HG02852 (cell line): ENCODE measurements around the gene CALR3.
"Not testable (repeated sequence)": the region's sequence is repeated elsewhere in the genome, so short reads cannot be mapped to it uniquely, and the experiment has no call there.

Source experiments
- ATAC-seq: cut with Tn5 transposase; IDR thresholded peaks from one replicate; pipeline ENCODE4 v1.9.1; 2021; ENCODE audit warnings: mild to moderate bottlenecking, moderate library complexity; ENCODE audit not compliant: unreplicated experiment

CALR3 gene

DNA sequence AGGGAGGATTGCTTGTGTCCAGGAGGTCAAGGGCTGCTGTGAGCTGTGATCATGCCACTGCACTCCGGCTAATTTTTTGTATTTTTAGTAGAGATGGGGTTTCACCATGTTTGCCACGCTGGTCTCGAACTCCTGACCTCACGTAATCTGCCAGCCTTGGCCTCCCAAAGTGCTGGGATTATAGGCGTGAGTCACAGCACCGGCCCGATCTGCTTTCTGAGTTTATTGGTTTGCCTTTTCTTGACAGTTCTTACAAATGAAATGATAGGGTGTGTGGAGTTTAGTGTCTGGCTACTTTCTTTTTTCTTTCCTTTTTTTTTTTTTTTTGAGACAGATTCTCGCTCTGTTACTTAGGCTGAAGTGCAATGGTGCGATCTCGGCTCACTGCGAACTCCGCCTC lies 1.1 kb upstream of the CALR3 start:
- ATAC-seq = no peak

DNA sequence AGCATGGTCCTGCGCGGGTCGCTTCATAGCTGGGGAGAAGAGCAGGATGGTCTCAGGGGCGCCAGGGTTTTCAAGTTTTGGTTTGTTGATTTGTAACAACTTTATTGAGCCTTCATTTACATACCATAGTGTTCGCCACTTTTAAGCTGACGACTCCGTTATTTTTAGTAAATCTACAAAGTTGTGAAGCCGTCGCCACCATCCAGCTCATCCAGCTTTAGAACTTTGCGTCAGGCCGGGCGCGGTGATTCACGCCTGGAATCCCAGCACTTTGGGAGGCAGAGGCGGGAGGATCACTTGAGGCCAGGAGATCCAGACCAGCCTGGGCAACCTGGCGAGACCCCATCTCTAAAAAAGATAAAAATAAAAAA lies 631 bp upstream of the CALR3 start:
- ATAC-seq = no peak

DNA sequence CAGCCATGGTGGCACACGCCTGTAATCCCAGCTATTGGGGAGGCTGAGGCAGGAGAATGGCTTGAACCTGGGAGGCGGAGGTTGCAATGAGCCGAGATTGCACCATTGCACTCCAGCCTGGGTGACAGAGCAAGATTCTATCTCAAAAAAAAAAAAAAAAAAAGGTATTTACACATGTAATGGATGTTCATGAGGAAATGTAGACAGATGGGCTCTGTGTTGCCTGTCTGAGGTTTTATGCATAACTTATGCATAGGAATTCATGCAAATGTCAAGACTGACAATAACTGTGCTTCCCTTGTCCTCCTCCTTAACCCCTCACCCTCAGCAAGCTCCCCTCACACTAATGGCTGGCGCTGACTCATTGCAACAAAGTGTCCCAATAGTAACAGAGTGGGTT lies 9.5 kb downstream of the CALR3 start:
- not testable (repeated sequence) for ATAC-seq

DNA sequence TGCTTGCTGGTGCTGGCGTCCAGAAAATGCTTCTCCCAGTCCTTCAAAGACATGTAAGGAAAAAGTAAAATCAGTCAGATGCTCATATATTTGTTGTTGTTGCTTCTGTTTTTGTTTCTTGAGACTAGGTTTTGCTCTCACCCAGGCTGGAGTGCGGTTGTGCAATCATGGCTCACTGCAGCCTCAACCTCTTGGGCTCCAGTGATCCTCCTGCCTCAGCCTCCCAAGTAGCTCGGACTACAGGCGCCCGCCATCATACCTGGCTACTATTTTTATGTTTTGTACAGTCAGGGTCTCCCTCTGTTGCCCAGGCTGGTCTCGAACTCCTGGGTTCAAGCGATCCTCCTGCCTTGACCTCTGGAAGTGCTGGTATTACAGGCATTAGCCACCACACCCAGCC lies 13.2 kb downstream of the CALR3 start:
- no peak for ATAC-seq

DNA sequence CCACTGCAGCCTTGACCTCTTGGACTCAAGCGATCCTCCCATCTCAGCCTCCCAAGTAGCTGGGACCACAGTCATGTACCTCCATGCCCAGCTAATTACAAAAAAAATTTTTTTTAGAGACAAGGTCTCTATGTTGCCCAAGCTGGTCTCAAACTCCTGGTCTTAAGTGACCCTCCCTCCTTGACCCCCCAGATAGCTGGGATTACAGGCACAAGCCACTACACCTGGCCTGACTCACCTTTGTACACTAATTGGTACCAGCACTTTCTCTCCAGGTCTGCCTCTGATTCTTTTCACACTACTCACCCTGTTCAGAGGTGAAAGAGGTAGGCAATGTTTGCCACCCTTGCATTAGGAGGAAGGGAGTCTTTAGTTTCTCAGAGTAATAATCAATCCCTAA lies 18.7 kb downstream of the CALR3 start:
- ATAC-seq = no peak

DNA sequence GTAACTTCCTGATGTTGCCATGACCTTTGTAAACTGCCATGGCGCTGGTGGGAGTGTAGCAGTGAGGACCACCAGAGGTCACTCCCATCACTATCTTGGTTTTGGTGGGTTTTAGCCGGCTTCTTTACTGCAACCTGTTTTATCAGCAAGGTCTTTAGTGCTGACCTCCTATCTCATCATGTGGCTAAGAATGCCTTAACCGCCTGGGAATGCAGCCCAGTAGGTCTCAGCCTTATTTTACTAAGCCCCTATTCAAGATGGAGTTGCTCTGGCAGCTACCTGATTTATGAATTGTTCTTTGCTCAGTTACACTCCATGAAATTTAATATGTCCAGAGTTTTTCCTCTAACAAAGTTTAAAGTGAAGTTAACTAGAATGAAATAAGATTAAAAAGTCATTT lies 19.6 kb downstream of the CALR3 start:
- ATAC-seq = no peak

DNA sequence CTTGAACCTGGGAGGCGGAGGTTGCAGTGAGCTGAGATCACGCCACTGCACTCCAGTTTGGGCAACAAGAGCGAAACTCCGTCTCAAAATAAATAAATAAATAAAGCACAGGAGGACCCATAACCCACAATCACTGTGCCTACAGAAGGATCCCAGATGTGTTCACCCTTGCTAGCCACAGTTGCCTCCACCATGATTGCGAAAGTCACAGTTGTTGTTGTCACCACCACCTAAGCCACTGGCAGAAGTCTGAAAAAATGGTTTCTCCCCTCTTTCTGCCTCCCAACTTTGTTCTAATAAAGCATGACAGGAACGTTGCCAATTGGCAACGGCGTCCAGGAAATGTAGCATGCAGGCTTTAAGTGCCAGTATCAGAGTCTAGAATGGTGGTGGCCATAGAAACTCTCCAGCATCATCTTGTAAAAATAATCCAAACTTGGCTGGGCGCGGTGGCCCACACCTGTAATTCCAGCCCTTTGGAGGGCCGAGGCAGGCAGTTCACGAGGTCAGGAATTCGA lies 22.0 kb downstream of the CALR3 start:
- no peak for ATAC-seq

DNA sequence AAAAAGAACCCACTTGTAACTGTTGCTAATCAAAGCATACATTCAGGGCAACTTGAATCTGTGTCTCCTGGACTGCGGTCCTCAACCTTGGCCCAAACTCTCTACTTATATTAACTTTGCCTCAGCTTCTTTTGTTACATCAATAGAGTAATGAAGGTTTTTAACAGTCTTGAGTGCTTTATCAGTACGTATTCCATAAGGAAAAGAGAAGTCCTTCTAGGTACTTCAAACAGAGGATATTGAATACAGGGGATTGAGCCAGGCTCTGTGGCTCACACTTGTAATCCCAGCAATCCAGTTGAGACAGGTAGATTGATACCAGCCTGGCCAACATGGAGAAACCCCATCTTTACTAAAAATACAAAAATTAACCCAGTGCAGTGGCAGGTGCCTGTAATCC lies 23.0 kb downstream of the CALR3 start:
- ATAC-seq = no peak

DNA sequence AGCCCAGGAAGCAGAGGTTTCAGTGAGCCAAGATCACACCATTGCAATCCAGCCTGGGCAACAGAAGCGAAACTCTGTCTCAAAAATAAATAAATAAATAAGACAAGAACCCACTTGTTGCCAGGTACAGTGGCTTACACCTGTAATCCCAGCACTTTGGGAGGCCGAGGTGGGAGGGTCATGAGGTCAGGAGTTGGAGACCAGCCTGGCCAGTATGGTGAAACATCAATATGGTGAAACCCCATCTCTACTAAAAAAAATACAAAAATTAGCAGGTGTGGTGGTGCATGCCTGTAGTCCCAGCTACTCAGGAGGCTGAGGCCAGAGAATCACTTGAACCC lies 23.4 kb downstream of the CALR3 start:
- not testable (repeated sequence) for ATAC-seq

DNA sequence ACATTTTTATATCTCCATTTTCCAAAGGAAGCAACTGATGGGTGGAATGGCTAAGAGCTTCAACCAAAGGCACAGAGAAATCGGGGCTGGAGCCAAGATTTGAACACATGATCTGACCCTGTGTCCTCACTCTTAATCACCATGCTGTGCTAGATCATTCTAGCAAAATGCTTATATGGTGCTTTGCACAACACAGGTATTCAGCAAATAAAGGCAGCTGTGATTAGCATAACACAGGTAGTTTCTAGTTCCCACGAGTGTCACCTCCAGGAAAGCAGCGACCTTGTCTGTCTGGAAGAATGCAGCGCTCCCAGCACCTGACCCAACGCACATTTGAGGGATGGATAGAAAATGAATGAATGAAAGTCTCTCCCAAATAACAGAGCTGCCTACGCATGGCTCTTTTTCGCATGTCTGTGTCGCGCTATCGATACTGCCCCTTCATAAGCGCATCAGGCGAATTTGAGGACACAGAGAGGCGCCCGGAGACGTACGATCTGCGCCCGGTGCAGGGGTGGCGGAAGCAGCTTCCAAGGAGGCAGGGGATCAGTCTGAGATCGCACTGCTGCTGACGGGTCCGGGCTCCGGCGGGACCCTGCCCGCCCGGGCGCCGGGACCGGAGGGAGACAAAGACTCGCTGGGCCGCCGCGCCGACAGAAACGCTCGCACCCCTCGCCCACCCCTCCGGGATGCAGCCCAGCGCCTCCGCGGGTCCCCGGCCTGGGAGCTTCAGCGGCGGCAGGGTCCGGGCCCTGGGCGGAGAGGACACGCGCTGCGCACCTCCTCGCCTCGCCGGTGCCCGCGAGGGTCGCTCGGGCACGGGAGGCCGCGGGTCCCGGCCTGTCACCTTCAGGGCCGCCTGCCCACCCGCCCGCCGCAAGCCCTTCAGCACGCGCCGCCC lies 24.8 kb downstream of the CALR3 start:
- ATAC-seq = peak; percentile 36

DNA sequence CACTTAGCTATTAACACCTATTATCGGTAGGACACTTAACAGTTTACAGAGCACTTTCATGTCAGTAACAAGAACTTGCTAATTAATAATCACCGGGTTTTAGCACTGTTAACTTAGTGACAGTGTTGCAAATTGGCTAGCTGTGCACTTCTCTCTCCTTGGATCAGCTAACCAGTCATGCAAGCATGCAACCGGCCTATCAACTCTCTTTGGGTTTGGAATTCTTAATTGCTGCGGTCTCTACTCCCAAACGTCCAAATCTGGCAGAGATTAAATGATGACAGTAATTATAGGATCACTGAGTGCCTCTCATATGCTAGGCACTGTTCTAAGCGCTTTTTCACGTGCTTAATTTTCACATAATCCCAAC lies 25.4 kb downstream of the CALR3 start:
- ATAC-seq = no peak

DNA sequence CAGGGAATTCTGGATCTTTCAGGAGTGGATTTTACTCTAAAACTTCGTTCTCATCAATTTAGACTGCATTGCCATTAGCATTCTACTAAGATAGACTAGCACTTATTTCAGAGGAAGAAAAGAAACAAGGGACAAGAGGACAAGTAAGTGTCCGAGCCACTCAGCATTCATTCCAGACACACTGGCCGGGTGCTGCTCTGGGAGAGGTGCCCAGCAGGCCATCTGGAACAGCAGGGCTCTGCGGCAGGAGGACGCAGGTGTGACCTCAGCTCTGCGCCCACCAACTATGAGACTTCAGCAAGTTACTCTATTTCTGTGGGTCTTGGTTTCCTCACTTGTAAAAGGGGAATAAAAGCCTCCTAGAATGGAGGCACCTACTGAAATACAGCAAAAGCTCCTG lies 28.4 kb downstream of the CALR3 start:
- ATAC-seq = no peak

DNA sequence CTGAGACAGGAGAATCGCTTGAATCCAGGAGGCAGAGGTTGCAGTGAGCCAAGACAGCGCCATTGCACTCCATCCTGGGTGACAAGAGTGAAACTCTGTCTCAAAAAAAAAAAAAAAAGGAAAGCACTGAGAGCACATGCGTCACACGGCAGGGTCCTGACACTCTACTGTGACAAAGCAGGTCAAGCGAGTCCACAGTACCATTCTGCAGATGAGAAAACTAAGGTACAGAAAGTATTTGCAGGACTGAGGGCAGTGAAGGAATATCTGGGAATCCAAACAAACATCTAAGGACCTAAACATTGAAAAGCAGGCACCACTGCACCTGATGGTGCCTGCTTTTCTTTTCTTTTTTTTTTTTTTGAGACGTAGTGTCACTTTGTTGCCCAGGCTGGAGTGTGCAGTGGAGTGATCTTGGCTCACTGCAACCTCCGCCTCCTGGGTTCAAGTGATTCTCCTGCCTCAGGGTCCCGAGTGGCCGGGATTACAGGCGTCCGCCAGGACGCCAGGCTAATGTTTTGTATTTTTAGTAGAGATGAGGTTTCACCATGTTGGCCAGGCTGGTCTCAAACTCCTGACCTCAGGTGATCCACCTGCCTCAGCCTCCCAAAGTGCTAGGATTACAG lies 29.1 kb downstream of the CALR3 start:
- not testable (repeated sequence) for ATAC-seq

DNA sequence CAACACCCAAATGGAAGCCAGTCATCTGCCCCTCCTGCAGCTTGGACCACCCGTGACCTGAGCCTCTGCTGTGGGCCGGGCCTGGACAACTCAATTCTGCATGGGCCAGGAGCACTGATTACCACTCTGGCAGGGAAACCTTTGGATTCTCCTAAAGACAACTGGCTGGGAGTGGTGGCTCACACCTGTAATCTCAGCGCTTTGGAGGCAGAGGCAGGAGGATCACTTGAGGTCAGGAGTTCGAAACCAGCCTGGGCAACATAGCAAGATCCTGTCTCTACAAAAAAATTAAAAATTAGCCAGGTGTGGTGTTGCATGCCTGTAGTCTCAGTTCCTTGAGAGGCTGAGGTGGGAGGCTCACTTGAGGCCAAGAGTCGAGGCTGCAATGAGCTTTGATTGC lies 30.7 kb downstream of the CALR3 start:
- no peak for ATAC-seq

DNA sequence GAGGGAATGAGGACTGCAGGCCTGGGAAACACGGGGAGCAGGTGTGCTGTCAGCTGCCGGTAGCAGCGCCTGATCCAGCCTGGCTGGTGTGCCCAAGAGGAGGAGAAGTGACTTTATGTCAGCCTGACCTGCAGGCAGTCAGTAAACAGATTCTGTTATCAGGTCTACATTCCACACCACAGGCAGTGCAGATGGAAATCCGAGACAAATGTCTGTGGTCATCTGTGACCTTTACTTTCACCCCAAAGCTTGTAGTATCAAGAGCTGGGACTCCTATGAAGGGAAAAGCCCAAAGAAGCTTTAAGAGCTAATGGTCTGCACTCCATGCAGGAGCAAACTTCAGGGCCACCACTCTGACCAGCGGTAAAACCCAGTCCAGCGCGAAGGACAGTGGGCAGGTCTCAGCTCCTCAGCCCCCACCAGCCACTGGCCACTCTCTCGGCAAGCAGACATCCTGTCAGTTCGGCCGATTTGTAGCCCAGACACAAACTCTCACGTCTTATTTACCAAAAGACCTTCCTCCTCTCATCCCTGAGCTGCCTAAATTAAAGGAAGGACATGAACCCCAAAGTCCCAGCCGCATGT lies 31.9 kb downstream of the CALR3 start:
- no peak for ATAC-seq

DNA sequence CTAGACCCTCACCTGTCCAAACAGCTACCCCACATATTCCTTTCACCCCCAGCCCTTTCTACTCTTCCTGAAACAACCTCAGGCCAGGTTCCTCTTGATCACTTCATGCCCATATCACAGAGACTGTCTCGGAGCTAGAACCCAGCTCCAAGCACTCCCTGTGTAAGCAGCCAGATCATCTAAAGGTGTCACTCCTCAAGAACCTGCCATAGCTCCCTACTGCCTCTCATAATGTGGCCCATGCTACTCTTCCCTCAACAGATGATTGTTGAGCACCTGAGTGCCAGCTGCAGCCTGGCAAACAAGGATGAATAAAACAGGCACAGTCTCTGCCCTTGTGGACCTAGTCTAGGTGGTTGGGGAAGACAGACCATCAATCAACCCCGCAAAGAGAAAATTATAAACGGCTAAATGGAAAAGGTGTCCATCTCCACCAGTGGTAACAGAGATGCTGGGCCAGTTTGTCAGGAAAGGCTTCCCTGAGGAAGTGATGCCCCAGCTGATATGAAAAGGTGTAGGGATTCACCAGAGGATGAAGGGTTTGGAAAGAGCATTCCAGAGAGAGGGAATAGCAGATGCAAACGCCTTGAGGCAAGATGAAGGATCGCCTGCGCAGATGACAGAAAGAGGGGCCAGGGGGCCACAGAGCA lies 32.5 kb downstream of the CALR3 start:
- no peak for ATAC-seq

DNA sequence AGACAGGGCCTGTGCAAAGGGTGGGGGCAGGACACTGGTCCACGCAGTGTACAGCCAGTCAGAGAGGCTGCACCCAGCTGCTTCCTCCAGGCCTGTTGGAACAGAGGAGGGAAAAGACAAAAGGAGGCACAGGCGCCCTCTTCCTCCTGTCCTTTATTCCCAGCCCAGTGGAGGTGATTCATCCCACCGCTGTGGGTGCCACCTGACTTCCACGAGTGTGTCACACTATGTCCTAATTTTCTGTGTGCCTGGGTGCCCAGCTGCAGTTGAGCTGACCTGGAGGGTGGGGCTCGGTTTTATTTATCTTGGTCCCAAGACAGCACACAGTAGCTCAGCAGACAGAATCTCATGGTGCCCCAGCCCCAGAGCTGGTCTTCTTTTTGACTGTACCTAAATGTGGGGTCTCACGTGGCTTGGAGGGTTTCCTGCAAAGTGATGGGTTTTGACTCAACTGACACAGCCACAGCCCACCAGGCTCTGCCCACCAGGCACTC lies 33.2 kb downstream of the CALR3 start:
- no peak for ATAC-seq

DNA sequence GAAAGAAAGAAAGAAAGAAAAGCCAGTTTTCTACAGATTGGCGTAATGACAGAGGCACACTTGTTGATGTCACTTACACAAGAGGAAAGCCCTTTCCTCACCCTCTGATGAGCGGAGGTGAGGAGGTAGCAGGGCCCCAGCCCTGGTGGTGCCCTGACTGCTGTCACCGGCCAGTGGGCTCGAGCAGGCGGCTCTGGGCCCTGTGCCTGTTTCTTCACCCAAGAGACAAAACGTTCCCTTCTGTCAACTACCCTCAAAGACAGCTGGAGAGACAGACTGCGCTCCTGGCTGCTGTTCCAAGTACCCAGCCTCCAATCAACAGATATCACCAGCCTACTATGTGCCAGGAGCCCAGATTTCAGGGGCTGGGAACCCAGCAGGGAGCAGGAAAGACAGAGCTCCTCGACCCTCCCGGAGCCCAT lies 34.3 kb downstream of the CALR3 start:
- no peak for ATAC-seq

DNA sequence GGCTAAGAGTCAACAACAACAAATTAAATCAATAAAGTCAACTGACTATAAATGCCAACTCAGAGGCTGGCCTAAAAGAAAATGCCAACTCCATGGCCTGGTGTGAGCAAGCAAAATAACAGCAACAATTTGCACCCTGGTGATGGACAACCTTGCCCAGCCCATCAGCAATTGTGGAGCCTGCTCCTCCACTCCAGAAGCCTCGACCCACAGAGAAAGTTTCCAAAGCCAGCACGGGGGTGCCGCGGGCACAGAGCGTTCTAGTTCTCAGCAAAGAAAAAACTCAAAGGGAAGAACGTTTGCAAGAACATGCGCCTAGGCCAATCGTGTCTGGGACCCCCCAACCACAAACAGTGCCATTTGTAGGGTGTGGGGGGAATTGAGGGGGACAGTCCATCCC lies 35.5 kb downstream of the CALR3 start:
- ATAC-seq = no peak

DNA sequence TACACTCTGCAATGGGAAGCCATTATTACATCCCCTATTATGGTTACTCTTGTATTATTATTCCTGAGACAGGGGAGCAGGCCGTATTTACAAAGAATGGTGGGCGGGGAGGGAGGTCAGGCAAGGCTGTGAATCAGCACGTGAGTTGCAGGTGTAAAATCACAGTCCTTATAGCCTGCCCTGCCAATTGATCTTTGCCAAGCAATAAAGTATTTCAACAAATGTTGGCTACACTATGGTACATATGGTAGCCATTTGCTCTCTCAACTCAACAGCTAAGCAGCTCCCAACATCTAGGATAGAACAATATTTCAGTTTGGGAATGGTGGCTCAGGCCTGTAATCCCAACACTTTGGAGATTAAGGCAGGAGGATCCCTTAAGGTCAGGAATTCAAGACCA lies 36.3 kb downstream of the CALR3 start:
- no peak for ATAC-seq
